Measurements from ENCODE around the gene NEO1.
A peak's percentile ranks its signal among the peaks of the same experiment; 100 is the strongest.

The NEO1 gene

GRCh38 chr15:73156431-73157191 is 104.3 kb downstream of the NEO1 start:
- no peak for TF ChIP-seq GABPA (IDR thresholded peaks at IDR 0.05; ENCODE audit: low read depth)
- no peak for TF ChIP-seq POLR2AphosphoS5 (IDR thresholded peaks at IDR 0.05; ENCODE audit: low read depth)
- TF ChIP-seq REST (IDR thresholded peaks at IDR 0.05; ENCODE audit: insufficient replicate concordance, low read depth) = no peak
- Histone ChIP-seq H3K27me3 (ENCODE audit: insufficient read depth, poor library complexity, severe bottlenecking) (no peaks in the 10 kb centered on the region), H3K4me3 (replicated peaks; ENCODE audit: insufficient read depth, low read length) (no peak overlapping the region), H3K27ac (replicated peaks) (no peak overlapping the region)
- DNase-seq (ENCODE audit: low read depth in 1 of 2, low spot score in 1 of 2) = peak in 1 of 2 experiments; percentile 7

- no peak for DNase-seq (ENCODE audit: low read depth in 1 of 2, low spot score in 1 of 2)
- no peak for TF ChIP-seq GABPA (IDR thresholded peaks at IDR 0.05; ENCODE audit: low read depth)
- no peak for TF ChIP-seq SPI1 (IDR thresholded peaks at IDR 0.05; ENCODE audit: borderline replicate concordance, low read depth)
- no peak for TF ChIP-seq POLR2AphosphoS5 (IDR thresholded peaks at IDR 0.05; ENCODE audit: low read depth)
- TF ChIP-seq CTCF (IDR thresholded peaks at IDR 0.05; ENCODE audit: insufficient read depth, low read length) = no peak
- no peak for TF ChIP-seq REST (IDR thresholded peaks at IDR 0.05; ENCODE audit: insufficient replicate concordance, low read depth)
- no peak overlapping the region for H3K27ac ChIP-seq (replicated peaks)
- H3K4me3 ChIP-seq (replicated peaks; ENCODE audit: insufficient read depth, low read length) = no peak overlapping the region
- no peaks in the 10 kb centered on the region for H3K27me3 ChIP-seq (ENCODE audit: insufficient read depth, poor library complexity, severe bottlenecking)
These were observed 109.3 kb downstream of the NEO1 start for GRCh38 chr15:73161546-73161945.

GRCh38 chr15:73165435-73165834 is 113.2 kb downstream of the NEO1 start:
- no peak for TF ChIP-seq CTCF (IDR thresholded peaks at IDR 0.05; ENCODE audit: insufficient read depth, low read length)
- no peak for TF ChIP-seq REST (IDR thresholded peaks at IDR 0.05; ENCODE audit: insufficient replicate concordance, low read depth)
- no peak for TF ChIP-seq SPI1 (IDR thresholded peaks at IDR 0.05; ENCODE audit: borderline replicate concordance, low read depth)
- TF ChIP-seq GABPA (IDR thresholded peaks at IDR 0.05; ENCODE audit: low read depth) = no peak
- TF ChIP-seq POLR2AphosphoS5 (IDR thresholded peaks at IDR 0.05; ENCODE audit: low read depth) = no peak
- no peak for DNase-seq (ENCODE audit: low read depth in 1 of 2, low spot score in 1 of 2)
- no peak overlapping the region for H3K4me3 ChIP-seq (replicated peaks; ENCODE audit: insufficient read depth, low read length)
- no peaks in the 10 kb centered on the region for H3K27me3 ChIP-seq (ENCODE audit: insufficient read depth, poor library complexity, severe bottlenecking)
- H3K27ac ChIP-seq (replicated peaks) = no peak overlapping the region
